Activated effector memory CD4-positive, alpha-beta T cell treated with anti-CD3 and anti-CD28 coated beads, Interleukin-2, amount 50 U/mL, for 16 hours (primary cell): Measurements from ENCODE around the gene SHLD2.
A peak's percentile ranks its signal among the peaks of the same experiment; 100 is the strongest.
"Not testable (repeated sequence)": the region's sequence is repeated elsewhere in the genome, so short reads cannot be mapped to it uniquely, and the experiment has no call there.

Source experiments
- DNase-seq: peaks from one replicate; pipeline ENCODE4 v3.0.0-alpha.2; 2020

The SHLD2 gene

GRCh38 chr10:87089746-87090145, 5.3 kb upstream of the SHLD2 start:
- no peak for DNase-seq

- DNase-seq = no peak
Measured at GRCh38 chr10:87090779-87091178, 4.2 kb upstream of the SHLD2 start.

- DNase-seq = no peak
Measured at GRCh38 chr10:87092376-87092860, 2.6 kb upstream of the SHLD2 start.

GRCh38 chr10:87092861-87093631, 2.0 kb upstream of the SHLD2 start:
- peak; percentile 71 for DNase-seq

GRCh38 chr10:87093632-87094372, 1.2 kb upstream of the SHLD2 start:
- peak; percentile 90 for DNase-seq

- peak; percentile 92 for DNase-seq
Measured at GRCh38 chr10:87095236-87095945, 385 bp downstream of the SHLD2 start.

GRCh38 chr10:87101996-87102395, 7.0 kb downstream of the SHLD2 start:
- DNase-seq = no peak

- not testable (repeated sequence) for DNase-seq
Measured at GRCh38 chr10:87104727-87105126, 9.7 kb downstream of the SHLD2 start.

GRCh38 chr10:87105446-87106124, 10.6 kb downstream of the SHLD2 start:
- no peak for DNase-seq

GRCh38 chr10:87118122-87118521, 23.1 kb downstream of the SHLD2 start:
- not testable (repeated sequence) for DNase-seq

GRCh38 chr10:87119029-87119428, 24.0 kb downstream of the SHLD2 start:
- DNase-seq = not testable (repeated sequence)

- DNase-seq = not testable (repeated sequence)
Measured at GRCh38 chr10:87123351-87123750, 28.3 kb downstream of the SHLD2 start.

GRCh38 chr10:87127048-87127447, 32.0 kb downstream of the SHLD2 start:
- not testable (repeated sequence) for DNase-seq

GRCh38 chr10:87127607-87128156, 32.7 kb downstream of the SHLD2 start:
- DNase-seq = not testable (repeated sequence)

GRCh38 chr10:87132176-87132575, 37.2 kb downstream of the SHLD2 start:
- DNase-seq = not testable (repeated sequence)

- not testable (repeated sequence) for DNase-seq
Measured at GRCh38 chr10:87133936-87134335, 38.9 kb downstream of the SHLD2 start.

- not testable (repeated sequence) for DNase-seq
Measured at GRCh38 chr10:87134440-87134839, 39.4 kb downstream of the SHLD2 start.

- not testable (repeated sequence) for DNase-seq
Measured at GRCh38 chr10:87137478-87137877, 42.5 kb downstream of the SHLD2 start.

- not testable (repeated sequence) for DNase-seq
Measured at GRCh38 chr10:87142230-87143108, 47.5 kb downstream of the SHLD2 start.

- DNase-seq = not testable (repeated sequence)
Measured at GRCh38 chr10:87143109-87143418, 48.1 kb downstream of the SHLD2 start.

GRCh38 chr10:87145598-87145997, 50.6 kb downstream of the SHLD2 start:
- not testable (repeated sequence) for DNase-seq
